GM12878 (cell line): ENCODE results near the gene OR7G2. TPM values are rescaled to one million over a fixed set of nuclear protein-coding genes. Genes with fewer than 3 reads are reported as not detected.
"Not testable (repeated sequence)": the region's sequence is repeated elsewhere in the genome, so short reads cannot be mapped to it uniquely, and the experiment has no call there.

Source experiments
- ATAC-seq: fragments of 200-7000 bp; cut with Tn5 transposase; 3 replicates; pipeline ENCODE4 v1.9.1; 2020; ENCODE audit warnings: mild to moderate bottlenecking, moderate library complexity
- BruUV-seq: library from RNA; stranded (reverse); fragments of 400-500 nt; replicated peaks from 2 replicates; lab custom pipeline; 2021; lab: Mats Ljungman, UMichigan
- CTCF ChIA-PET: fragments of 300-600 bp; sonication (Branson Sonifier 250); formaldehyde crosslinking; extraction: SDS; loops from one replicate; lab custom pipeline; 2021; ENCODE audit warnings: inconsistent platforms; lab: Yijun Ruan, JAX
- POLR2A ChIA-PET: fragments of 350-600 bp; formaldehyde crosslinking; extraction: SDS; loops from one replicate; lab custom pipeline; 2021; ENCODE audit warnings: inconsistent platforms; lab: Charles Lee
- RAD21 ChIA-PET: fragments of 300-600 bp; sonication (Branson Sonifier 250); formaldehyde crosslinking; loops from one replicate; lab custom pipeline; 2023; ENCODE audit warnings: antibody characterized with exemption; ENCODE audit not compliant: unreplicated experiment; lab: Charles Lee
- SMC1A ChIA-PET: fragments of 300-600 bp; sonication (Branson Sonifier 250); formaldehyde crosslinking; loops from one replicate; lab custom pipeline; 2023; ENCODE audit not compliant: unreplicated experiment, uncharacterized antibody; lab: Charles Lee
- DNase-seq: peaks from one replicate; pipeline ENCODE4 v3.0.0-alpha.2; 2011; ENCODE audit warnings: low read depth, low spot score
- FAIRE-seq: peaks from 3 replicates; lab custom pipeline; 2011; peaks lifted over from hg19 to GRCh38; lab: Jason Lieb, UNC
- H2AFZ ChIP-seq: 2 replicates; pipeline ENCODE4 v1.6.0; 2011; ENCODE audit warnings: low read depth, low read length, control low read depth; ENCODE audit not compliant: control insufficient read depth
- H3K27ac ChIP-seq: 2 replicates; pipeline ENCODE4 v1.5.1; 2011; ENCODE audit warnings: control low read depth; ENCODE audit not compliant: control insufficient read depth, insufficient read depth
- H3K27me3 ChIP-seq, 2 experiments: replicated peaks in 1 of 2; 2 replicates each; pipeline versions ENCODE4 v1.6.0 to v1.6.1; 2011; ENCODE audit warnings: low read length in 1 of 2; ENCODE audit not compliant: control insufficient read depth in 2 of 2, insufficient read depth in 2 of 2
- H3K36me3 ChIP-seq, 2 experiments: 2 replicates each; pipeline ENCODE4 v1.5.1; 2011; ENCODE audit warnings: low read length in 1 of 2; ENCODE audit not compliant: control insufficient read depth in 2 of 2, insufficient read depth in 2 of 2
- H3K4me1 ChIP-seq: 2 replicates; pipeline ENCODE4 v1.6.1; 2011; ENCODE audit warnings: mild to moderate bottlenecking, low read length, moderate library complexity, mixed read lengths; ENCODE audit not compliant: control insufficient read depth, insufficient read depth
- H3K4me2 ChIP-seq: 2 replicates; pipeline ENCODE4 v1.6.0; 2011; ENCODE audit warnings: control low read depth; ENCODE audit not compliant: control insufficient read depth, insufficient read depth
- H3K4me3 ChIP-seq: fragments of 200-600 bp; sonication (generic); 2 replicates; pipeline ENCODE4 v1.5.1; 2016
- H3K79me2 ChIP-seq: 2 replicates; pipeline ENCODE4 v1.6.0; 2011; ENCODE audit warnings: low read length; ENCODE audit not compliant: control insufficient read depth, insufficient read depth
- H3K9ac ChIP-seq: 2 replicates; pipeline ENCODE4 v1.8.0; 2011; ENCODE audit warnings: low read length, control low read depth, mixed read lengths; ENCODE audit not compliant: control insufficient read depth, insufficient read depth
- H3K9me3 ChIP-seq: replicated peaks from 3 replicates; pipeline ENCODE4 v1.5.1; 2011; ENCODE audit warnings: mild to moderate bottlenecking, low read length; ENCODE audit not compliant: control insufficient read depth, insufficient read depth
- H4K20me1 ChIP-seq: 2 replicates; pipeline ENCODE4 v1.6.0; 2011; ENCODE audit not compliant: control insufficient read depth, insufficient read depth
- MEF2B ChIP-seq: fragments of 450-650 bp; IDR thresholded peaks from 2 replicates; pipeline ENCODE4 v1.6.1; 2018; ENCODE audit warnings: mild to moderate bottlenecking, moderate library complexity; ENCODE audit not compliant: partially characterized antibody, poor library complexity, severe bottlenecking
- MTA2 ChIP-seq: fragments of 450-650 bp; IDR thresholded peaks from 2 replicates; pipeline ENCODE4 v1.6.1; 2016; ENCODE audit warnings: low read depth, mild to moderate bottlenecking, moderate library complexity
- NRF1 ChIP-seq: conservative IDR thresholded peaks from 2 replicates; pipeline ENCODE4 v1.6.1; 2011; ENCODE audit warnings: mild to moderate bottlenecking, low read depth, low read length, improper control_type of control experiment
- RAD51 ChIP-seq: fragments of 450-650 bp; IDR thresholded peaks from 2 replicates; pipeline ENCODE4 v1.6.1; 2016; ENCODE audit warnings: moderate library complexity, mild to moderate bottlenecking, inconsistent platforms
- RB1 ChIP-seq: fragments of 450-650 bp; formaldehyde crosslinking; IDR thresholded peaks from 2 replicates; pipeline ENCODE4 v1.6.1; 2017; ENCODE audit warnings: mild to moderate bottlenecking, borderline replicate concordance
- SREBF2 ChIP-seq: IDR thresholded peaks from 2 replicates; pipeline ENCODE4 v1.6.1; 2012; ENCODE audit warnings: mild to moderate bottlenecking, low read length
- WGBS: methylation state at CpG from one replicate; pipeline ENCODE4 v1.1.6; 2016; ENCODE audit warnings: low lambda C conversion rate; ENCODE audit not compliant: insufficient replicate concordance, insufficient coverage; ENCODE audit errors: missing lambda C conversion rate; 5-methylcytosine and 5-hydroxymethylcytosine counted together
- in situ Hi-C: fragments of 300-500 bp; cut with MboI; formaldehyde crosslinking; loops from 9 replicates; pipeline ENCODE4 v1.14.3; 2018; ENCODE audit warnings: mixed read lengths
- intact Hi-C: fragments of 100-400 bp; cut with micrococcal nuclease; formaldehyde crosslinking; loops from one replicate; pipeline ENCODE4 v1.14.2; 2022; ENCODE audit not compliant: unreplicated experiment
- polyA plus RNA-seq, 11 experiments: library from polyadenylated mRNA; depleted of rRNA in 4 of 11; unstranded in 6 of 11; stranded (reverse) in 5 of 11; fragments of >200 nt; fragmentation: Nextera tagmentation in 4 of 11; fragmentation: Illumina TruSeq in 1 of 11; extraction: Ambion mirVana in 4 of 11; extraction: Trizol in 1 of 11; gene quantifications; 1 replicate in 1 of 11; 2 replicates in 10 of 11; pipeline versions ENCODE4 v1.2.1 to v1.2.3, GENCODE V29; 2011 to 2016; ENCODE audit warnings: inconsistent platforms in 2 of 11, missing spikeins in 2 of 11, low read depth in 1 of 11
- total RNA-seq, 4 experiments: library from RNA; depleted of rRNA in 3 of 4; stranded (reverse); fragments of >200 nt in 3 of 4; fragmentation: Illumina TruSeq in 1 of 4; extraction: Trizol in 1 of 4; gene quantifications; 2 replicates each; pipeline versions ENCODE4 v1.2.1 to v1.2.3, GENCODE V29; 2013 to 2021

Gene OR7G2
- total and polyA plus RNA-seq, 10 of the 15 experiments (the other 5 are each of a cell fraction or from before 2014, with no cell fraction given), result not detected

DNA sequence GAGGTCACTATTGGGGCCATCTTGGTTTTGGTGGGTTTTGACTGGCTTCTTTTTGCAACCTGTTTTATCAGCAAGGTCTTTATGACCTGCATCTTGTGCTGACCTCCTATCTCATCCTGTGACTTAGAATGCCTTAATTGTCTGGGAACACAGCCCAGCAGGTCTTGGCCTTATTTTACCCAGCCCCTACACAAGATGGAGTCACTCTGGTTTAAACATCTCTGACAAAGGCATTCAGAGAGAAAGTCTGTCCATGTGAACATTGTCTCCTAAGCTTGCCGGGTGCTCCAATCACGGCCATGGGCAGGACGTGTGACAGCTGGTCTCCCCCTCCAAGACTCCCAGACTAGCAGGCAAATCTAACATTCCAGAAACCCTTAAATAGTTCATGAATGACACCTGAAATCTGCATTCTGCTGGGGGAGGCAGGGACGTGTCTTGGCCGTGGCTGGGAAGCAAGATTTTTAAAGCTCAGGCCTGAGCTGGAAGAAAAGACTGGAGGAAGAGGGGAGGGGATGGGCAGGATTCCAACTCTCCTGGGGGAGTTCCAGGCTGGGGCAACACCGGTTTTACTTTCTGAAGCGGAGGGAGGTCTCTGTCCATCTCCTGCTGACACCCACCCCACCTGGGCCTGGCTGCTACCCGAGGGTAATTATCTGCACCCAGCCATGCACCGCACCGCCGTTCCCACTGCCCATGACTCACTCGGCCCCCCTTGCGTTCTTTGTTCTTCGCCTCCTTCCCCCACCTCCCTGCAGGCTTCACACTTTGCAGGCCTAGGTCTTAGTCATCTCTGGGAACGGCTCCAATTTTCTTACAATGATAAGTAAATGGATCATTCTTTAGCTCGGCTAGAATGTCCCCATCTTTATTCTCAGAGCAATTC, 32.0 kb downstream of the OR7G2 start:
- Histone ChIP-seq H2AFZ (no peak overlapping the region), H3K9ac (no peak overlapping the region), H3K27ac (no peak overlapping the region), H3K79me2 (no peaks in the 10 kb centered on the region), H3K9me3 (no peaks in the 10 kb centered on the region; the same call in 2 of the 3 replicates), H4K20me1 (no peaks in the 10 kb centered on the region), H3K27me3 (no peaks in the 10 kb centered on the region), H3K4me3 (no peak overlapping the region), H3K36me3 (no peaks in the 10 kb centered on the region), H3K4me1 (no peaks in the 10 kb centered on the region), H3K4me2 (no peak overlapping the region)
- ChIA-PET SMC1A (no interaction called here), RAD21 (no interaction called here), CTCF (interaction anchor here (0.6 kb wide), 1 partner anchor 10 kb away, joined by 3 read pairs; no protein-coding TSS in a partner anchor), POLR2A (no interaction called here)
- ATAC-seq (no peak), FAIRE-seq (no peak), DNase-seq (no peak)
- intact Hi-C loops (loop anchor here (10.0 kb wide), 1 partner anchor 421 kb away; no protein-coding TSS in a partner anchor), in situ Hi-C loops (no loop called here)
- WGBS, result 50% methylated on average over 16 of the region's 16 CpGs
- BruUV-seq, result no TSS peak
- no peak for TF ChIP-seq RB1
- no peak for TF ChIP-seq SREBF2
- TF ChIP-seq MEF2B, result no peak

DNA sequence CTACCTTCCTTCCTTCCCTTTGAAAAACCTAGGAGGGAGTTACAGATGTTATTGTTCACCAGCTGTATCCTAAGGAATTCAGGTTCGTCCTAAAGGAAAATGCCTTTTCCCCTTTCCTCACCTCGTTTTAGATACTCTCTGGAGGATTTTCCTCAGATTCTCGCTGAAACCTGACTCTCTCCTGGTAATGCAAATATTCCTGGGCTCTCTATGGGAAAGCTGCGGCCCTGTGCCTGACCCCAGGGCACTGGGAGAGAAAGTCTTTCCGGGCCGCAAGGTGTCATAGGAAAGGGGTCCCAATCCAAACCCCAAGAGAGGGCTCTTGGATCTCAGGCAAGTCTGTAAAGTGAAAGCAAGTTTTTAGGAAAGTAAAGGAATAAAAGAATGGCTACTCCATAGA, 33.5 kb downstream of the OR7G2 start:
- POLR2A ChIA-PET, result no interaction called here
- CTCF ChIA-PET, result no interaction called here
- H3K27ac ChIP-seq, result no peak overlapping the region

DNA sequence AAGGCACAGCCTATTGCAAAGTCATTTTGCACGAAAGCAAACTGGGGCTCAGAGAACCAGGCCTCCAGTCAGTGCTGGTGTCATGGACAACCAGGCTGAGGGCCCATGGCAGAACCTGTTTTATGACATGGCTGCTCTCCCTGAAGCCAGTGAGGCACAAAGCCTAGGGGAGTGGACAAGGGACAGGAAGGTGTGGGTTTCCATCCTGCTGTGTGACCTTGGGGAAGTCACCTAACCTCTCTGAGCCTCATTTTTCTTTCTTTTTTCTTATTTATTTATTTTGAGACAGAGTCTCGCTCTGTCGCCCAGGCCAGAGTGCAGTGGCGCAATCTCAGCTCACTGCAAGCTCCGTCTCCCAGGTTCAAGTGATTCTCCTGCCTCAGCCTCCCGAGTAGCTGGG, 35.6 kb downstream of the OR7G2 start:
- H3K9me3 ChIP-seq, in situ Hi-C loops, H3K4me3 ChIP-seq, H3K27ac ChIP-seq, H3K27me3 ChIP-seq, ATAC-seq, DNase-seq, H3K9ac ChIP-seq, SMC1A ChIA-PET, BruUV-seq, H4K20me1 ChIP-seq, CTCF ChIA-PET, H3K36me3 ChIP-seq, H3K4me1 ChIP-seq, H3K79me2 ChIP-seq, H2AFZ ChIP-seq, POLR2A ChIA-PET, FAIRE-seq, H3K4me2 ChIP-seq, RAD21 ChIA-PET: not testable (repeated sequence)
- 33% methylated on average over 6 of the region's 6 CpGs for WGBS
- intact Hi-C loops, result loop anchor here (10.0 kb wide), 1 partner anchor 417 kb away; no protein-coding TSS in a partner anchor

More for the DNA sequence above, 33.5 kb downstream of the OR7G2 start:
- H3K4me3 ChIP-seq, result no peak overlapping the region
- H3K9ac ChIP-seq, result no peak overlapping the region
- TF ChIP-seq MTA2 (no peak), NRF1 (no peak), RAD51 (no peak)
- TF ChIP-seq, all 136 proteins: peak for 0
- BruUV-seq, result no TSS peak
- Histone ChIP-seq H4K20me1 (no peaks in the 10 kb centered on the region), H3K27me3 (no peaks in the 10 kb centered on the region), H3K9me3 (no peaks in the 10 kb centered on the region; the same call in 2 of the 3 replicates), H3K4me1 (no peaks in the 10 kb centered on the region), H3K79me2 (no peaks in the 10 kb centered on the region), H3K4me2 (no peak overlapping the region), H3K36me3 (no peaks in the 10 kb centered on the region), H2AFZ (no peak overlapping the region)
- in situ Hi-C loops (no loop called here), intact Hi-C loops (loop anchor here (10.0 kb wide), 1 partner anchor 419 kb away; no protein-coding TSS in a partner anchor)
- FAIRE-seq, result no peak
- DNase-seq, result no peak
- ChIA-PET RAD21 (no interaction called here), SMC1A (interaction anchor here (0.5 kb wide), 1 partner anchor 239 kb away, joined by 3 read pairs; no protein-coding TSS in a partner anchor)
- ATAC-seq, result no peak
- 38% methylated on average over 6 of the region's 6 CpGs for WGBS
